Uterus (tissue), 2 donors: Measurements from ENCODE around the gene GPD1L.

ENCODE experiments used
- CTCF ChIP-seq, 4 experiments: fragments of 200-600 bp in 2 of 4; fragments of 450-650 bp in 2 of 4; sonication (generic) in 2 of 4; IDR thresholded peaks; one replicate each; pipeline ENCODE4 v1.5.1; 2016 to 2019; ENCODE audit warnings: antibody characterized with exemption in 4 of 4, mild to moderate bottlenecking in 2 of 4, moderate library complexity in 1 of 4
- POLR2A ChIP-seq, 2 donors: fragments of 450-650 bp; IDR thresholded peaks; one replicate each; pipeline ENCODE4 v1.6.1; 2016; ENCODE audit warnings: antibody characterized with exemption in 2 of 2, mild to moderate bottlenecking in 1 of 2, moderate library complexity in 1 of 2

GRCh38 chr3:32097768-32098167, 8.7 kb upstream of the GPD1L start:
- TF ChIP-seq CTCF (IDR thresholded peaks at IDR 0.05), result no peak
- no peak for TF ChIP-seq POLR2A (IDR thresholded peaks at IDR 0.05)
